WI38 (cell line): ENCODE measurements around the gene CKAP2L.
"Not testable (repeated sequence)": the region's sequence is repeated elsewhere in the genome, so short reads cannot be mapped to it uniquely, and the experiment has no call there.

ENCODE experiments used
- H3K4me3 ChIP-seq: 2 replicates; pipeline ENCODE4 v1.5.1; 2011; ENCODE audit warnings: low read depth, mild to moderate bottlenecking, control low read depth, low read length
- TF ChIP-seq, protein P1 (sequence below): IDR thresholded peaks from 2 replicates; pipeline ENCODE4 v1.5.1; 2012; ENCODE audit warnings: low read depth, mild to moderate bottlenecking, control low read depth, low read length

CKAP2L gene

DNA sequence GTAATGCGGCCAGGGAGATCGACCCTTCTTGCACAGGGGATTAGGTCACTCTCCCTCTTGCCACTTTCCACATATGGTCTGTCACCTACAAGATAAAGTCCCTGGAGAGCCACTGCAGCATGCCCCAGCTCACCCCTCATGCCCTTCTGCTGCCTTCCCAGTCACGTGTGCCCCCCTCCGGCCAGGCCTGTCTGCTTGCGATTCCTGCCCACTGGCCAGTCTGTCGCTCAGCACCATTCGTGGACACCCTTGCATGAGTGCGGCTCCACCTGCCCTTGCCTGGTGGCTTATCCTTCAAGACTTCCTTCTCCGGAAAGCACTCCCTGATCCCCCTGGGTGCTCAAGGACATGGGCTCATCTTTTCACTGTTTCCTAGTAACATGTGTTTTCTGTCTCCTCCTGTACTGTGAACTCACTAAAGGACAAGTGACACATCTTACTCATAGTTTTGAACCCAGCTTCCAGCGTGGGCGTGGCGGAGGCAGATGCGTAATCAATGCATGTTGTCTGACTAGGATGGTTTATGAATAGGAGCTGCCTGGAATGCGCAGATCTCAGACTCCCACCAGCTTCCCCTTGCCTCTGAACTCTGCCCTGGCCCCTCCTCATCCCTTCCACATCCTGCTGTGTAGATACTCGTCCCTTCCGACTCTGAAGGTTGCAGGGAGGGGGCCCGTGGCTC, 51.4 kb downstream of the CKAP2L start:
- H3K4me3 ChIP-seq: no peak overlapping the region
- TF ChIP-seq, protein P1, sequence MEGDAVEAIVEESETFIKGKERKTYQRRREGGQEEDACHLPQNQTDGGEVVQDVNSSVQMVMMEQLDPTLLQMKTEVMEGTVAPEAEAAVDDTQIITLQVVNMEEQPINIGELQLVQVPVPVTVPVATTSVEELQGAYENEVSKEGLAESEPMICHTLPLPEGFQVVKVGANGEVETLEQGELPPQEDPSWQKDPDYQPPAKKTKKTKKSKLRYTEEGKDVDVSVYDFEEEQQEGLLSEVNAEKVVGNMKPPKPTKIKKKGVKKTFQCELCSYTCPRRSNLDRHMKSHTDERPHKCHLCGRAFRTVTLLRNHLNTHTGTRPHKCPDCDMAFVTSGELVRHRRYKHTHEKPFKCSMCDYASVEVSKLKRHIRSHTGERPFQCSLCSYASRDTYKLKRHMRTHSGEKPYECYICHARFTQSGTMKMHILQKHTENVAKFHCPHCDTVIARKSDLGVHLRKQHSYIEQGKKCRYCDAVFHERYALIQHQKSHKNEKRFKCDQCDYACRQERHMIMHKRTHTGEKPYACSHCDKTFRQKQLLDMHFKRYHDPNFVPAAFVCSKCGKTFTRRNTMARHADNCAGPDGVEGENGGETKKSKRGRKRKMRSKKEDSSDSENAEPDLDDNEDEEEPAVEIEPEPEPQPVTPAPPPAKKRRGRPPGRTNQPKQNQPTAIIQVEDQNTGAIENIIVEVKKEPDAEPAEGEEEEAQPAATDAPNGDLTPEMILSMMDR: no peak

DNA sequence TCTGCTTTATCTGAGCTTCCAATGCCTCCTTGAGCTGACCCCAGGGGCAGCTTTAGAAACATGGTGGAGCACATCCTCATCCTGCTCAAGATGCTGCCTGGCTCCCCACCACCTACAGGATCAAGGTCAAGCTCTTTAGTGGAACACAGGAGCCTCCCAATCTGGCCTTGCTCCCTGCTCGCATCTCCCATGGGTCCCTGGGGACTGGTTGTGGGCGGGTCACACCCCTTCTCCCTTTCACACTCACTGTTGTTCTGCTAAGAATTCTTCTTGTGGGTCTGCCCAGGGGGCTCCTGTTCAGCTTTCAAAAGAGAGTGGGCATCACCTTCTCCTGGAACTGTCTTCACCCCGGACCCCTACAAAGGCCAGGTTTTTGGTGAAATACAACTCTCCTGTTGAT, 51.9 kb downstream of the CKAP2L start:
- TF ChIP-seq, protein P1: no peak
- H3K4me3 ChIP-seq: no peak overlapping the region

DNA sequence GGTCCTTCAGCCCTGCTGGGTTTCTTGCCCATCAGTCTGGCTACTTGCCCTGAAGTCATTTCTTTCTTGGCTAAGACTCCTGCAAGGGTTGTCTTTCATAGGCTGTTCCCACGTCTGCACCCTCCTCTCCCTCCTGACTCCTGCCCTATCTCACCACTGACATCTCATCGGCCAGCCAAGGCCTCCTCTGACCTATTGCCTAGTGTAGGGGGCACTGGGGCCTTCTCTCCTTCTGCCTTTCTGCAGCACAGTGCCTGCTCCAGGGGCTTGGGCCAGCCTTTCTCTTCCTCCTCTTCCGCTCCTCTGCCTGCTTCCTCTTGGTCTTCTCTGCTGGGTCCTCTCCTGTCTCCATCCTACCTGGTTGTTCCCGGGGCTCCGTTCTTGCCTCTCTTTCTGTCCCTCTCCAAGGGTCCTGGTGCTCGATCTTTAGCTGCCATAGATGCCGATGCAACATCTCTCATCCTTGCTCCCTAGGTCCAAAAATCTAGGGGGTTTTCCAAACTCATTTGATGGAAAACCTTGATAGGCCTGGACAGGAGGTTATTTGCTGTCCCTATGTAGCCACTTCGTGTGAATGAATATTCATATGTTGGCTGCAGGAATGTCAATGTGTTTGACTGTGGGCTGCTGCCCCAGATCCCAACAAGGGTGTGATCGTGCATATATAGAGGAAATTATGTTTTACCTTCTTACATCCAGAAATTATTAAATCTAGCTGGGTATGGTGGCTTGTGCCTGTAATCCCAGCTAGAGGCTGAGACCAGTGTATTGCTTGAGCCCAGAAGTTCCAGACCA, 53.3 kb downstream of the CKAP2L start:
- TF ChIP-seq, protein P1: no peak

DNA sequence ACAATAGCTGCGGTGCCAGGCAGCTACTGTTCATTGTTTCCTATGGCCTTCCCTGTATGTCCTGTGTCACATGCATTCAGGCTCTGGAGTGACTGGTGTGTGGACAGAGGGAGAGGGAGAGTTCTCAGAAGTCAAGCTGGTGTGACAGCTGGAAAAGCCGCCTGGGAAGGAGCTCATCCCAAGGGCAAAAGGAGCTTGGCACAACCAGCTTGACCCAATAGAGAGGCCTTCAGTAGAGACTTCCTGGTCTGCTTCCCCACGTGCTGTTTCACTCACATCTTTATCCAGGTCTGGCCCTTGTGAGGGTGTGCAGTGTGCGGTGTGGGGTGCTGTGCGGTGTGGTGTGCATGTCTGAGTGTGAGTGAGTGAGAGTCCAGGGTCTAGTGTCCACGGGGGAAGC, 54.7 kb downstream of the CKAP2L start:
- TF ChIP-seq, protein P1: no peak
- no peak overlapping the region for H3K4me3 ChIP-seq

More for the DNA sequence above, 53.3 kb downstream of the CKAP2L start:
- no peak overlapping the region for H3K4me3 ChIP-seq

DNA sequence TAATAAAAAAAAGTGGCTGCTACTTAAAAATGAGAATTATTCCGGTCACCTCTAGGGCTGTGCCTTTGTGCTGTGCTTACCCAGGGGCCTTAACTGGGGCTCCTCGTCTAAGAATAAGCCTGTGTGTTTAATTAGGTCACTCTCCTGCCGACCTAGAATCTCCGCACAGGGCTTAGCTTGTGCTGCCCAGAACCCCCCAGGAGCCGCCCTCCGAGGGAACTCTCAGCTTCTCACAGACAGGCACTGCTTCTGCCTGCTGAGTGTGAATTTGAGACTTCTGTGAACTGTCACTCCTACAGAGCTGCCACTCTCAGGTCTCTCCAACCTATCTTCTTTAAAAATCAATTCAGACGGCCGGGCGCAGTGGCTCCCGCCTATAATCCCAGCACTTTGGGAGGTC, 55.4 kb downstream of the CKAP2L start:
- TF ChIP-seq, protein P1: no peak
- H3K4me3 ChIP-seq: no peak overlapping the region

DNA sequence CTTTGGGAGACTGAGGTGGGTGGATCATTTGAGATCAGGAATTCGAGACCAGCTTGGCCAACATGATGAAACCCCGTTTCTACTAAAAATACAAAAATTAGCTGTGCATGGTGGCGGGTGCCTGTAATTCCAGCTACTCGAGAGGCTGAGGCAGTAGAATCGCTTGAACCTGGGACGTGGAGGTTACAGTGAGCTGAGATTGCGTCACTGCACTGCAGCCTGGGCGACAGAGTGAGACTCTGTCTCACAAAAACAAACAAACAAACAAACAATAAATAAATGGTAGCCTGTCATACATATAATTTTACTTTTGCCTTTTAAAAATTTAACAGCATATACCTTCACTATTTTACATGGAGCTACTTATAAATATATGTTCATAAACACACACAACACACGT, 57.5 kb downstream of the CKAP2L start:
- H3K4me3 ChIP-seq: not testable (repeated sequence)

DNA sequence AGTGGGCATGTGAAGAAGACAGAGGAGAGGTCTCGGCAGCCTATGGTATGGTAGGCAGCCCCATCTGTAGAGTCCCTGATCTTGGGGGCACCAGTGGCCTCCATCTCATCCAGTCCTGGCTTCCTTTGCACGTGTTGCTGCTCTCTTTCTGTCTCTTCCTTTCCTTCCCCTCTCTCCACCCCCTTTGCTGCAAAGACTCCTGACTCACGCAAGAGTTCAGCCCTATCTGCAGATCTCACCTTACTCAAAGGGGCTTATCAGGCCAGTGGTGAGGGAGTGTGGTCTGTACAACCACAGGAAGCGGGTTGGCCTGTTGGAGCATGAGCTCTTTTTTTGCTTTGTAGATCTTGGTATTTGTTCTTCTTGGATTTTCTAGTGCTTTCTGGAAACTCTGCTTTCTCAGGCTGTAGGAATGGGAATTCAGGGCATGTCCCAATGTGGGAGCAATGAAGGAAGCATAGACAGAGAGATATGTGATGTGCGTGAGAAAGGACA, 58.2 kb downstream of the CKAP2L start:
- no peak overlapping the region for H3K4me3 ChIP-seq
- TF ChIP-seq, protein P1: no peak
